Measurements from ENCODE around the gene VAPB. TPM values are rescaled to one million over a fixed set of nuclear protein-coding genes. Genes with fewer than 3 reads are reported as not detected.

Gene VAPB
- total RNA-seq, 4 donors from 2014 or later = 9.4 to 13.0 (median 11.0) TPM

- TF ChIP-seq POLR2A (IDR thresholded peaks at IDR 0.05) = no peak
- TF ChIP-seq, protein P1, sequence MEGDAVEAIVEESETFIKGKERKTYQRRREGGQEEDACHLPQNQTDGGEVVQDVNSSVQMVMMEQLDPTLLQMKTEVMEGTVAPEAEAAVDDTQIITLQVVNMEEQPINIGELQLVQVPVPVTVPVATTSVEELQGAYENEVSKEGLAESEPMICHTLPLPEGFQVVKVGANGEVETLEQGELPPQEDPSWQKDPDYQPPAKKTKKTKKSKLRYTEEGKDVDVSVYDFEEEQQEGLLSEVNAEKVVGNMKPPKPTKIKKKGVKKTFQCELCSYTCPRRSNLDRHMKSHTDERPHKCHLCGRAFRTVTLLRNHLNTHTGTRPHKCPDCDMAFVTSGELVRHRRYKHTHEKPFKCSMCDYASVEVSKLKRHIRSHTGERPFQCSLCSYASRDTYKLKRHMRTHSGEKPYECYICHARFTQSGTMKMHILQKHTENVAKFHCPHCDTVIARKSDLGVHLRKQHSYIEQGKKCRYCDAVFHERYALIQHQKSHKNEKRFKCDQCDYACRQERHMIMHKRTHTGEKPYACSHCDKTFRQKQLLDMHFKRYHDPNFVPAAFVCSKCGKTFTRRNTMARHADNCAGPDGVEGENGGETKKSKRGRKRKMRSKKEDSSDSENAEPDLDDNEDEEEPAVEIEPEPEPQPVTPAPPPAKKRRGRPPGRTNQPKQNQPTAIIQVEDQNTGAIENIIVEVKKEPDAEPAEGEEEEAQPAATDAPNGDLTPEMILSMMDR (IDR thresholded peaks at IDR 0.05) = peak in 1 of 3 donors; percentile 19
- DNase-seq (ENCODE audit: low spot score in 2 of 2) = peak in 1 of 2 donors; percentile 13
- H3K4me3 ChIP-seq (ENCODE audit: low read depth, poor library complexity, severe bottlenecking) = no peak overlapping the region
- WGBS, 2 donors = 76 to 77% methylated on average over 4 of the region's 4 CpGs
- intact Hi-C loops (cut with DNase I; ENCODE audit: low total_unique reads) = no loop called here
These were observed 103.9 kb downstream of the VAPB start for GRCh38 chr20:58492795-58493524.

DNA sequence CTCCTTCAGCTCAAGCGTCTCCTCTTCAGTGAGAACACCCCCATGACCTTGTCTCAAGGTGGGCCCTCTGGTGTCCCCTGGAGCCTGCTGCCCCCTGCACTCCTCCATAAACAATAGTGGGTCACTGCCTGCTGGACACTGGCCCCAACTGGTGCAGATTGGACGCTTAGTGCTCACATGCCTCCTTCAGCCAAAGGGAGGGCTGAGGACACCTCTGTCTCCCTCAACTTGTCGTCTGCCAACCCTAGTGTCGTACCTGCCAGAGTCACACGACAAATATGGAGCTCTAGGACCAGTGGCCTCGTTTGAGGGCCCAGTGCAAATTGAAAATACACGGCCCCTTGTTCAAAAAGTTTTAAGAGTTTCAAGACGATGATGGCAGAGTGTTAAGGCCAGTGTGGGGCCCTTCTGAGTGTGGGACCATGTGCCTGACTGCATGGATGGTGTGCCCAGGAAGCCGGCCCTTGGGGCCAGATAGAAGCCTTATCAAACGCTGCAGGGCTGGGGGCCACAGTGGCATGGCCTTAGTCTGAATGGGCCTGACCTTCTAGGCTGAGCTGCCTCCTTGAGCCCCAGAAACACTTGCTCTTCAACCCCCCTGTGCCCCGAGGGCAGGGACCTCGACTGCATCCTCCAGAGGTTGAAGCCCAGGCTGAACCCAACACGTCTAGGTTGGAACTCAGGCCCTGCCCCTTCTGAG lies 106.0 kb downstream of the VAPB start:
- TF ChIP-seq POLR2A (IDR thresholded peaks at IDR 0.05) = no peak
- TF ChIP-seq, protein P1 (IDR thresholded peaks at IDR 0.05) = no peak
- peak in 1 of 2 donors; percentile 59 for DNase-seq (ENCODE audit: low spot score in 2 of 2)
- 91 to 95% methylated on average over 11 to 13 of the region's 13 CpGs for WGBS, 2 donors
- no peak overlapping the region for H3K4me3 ChIP-seq (ENCODE audit: low read depth, poor library complexity, severe bottlenecking)
- intact Hi-C loops (cut with DNase I; ENCODE audit: low total_unique reads) = no loop called here

- WGBS, 2 donors = 93 to 95% methylated on average over 13 to 14 of the region's 15 CpGs
These were observed 106.8 kb downstream of the VAPB start for GRCh38 chr20:58495623-58496428.

DNA sequence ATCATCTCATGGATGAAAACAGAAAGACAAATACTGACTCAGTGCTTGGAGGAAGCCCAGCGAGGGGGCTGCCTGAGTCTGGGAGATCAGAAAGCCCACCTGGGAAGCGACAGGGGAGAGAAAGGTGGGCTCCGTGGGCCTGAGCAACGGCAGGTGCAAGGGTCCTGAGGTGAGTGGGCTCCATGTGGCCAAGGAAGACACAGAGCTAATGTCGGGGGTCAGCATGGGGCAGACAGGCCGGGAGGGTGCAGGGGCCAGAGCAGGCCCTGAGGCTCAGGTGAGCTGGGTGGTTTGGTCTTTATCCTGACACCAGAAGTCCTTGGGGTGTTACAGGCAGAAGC lies 107.4 kb downstream of the VAPB start:
- intact Hi-C loops (cut with DNase I; ENCODE audit: low total_unique reads) = no loop called here
- TF ChIP-seq, protein P1 (IDR thresholded peaks at IDR 0.05) = no peak
- no peak for TF ChIP-seq POLR2A (IDR thresholded peaks at IDR 0.05)
- WGBS, 2 donors = 92 to 95% methylated on average over 6 of the region's 6 CpGs
- H3K4me3 ChIP-seq (ENCODE audit: low read depth, poor library complexity, severe bottlenecking) = no peak overlapping the region
- DNase-seq (ENCODE audit: low spot score in 2 of 2) = peak in 1 of 2 donors; percentile 61

More at GRCh38 chr20:58495623-58496428, 106.8 kb downstream of the VAPB start:
- intact Hi-C loops (cut with DNase I; ENCODE audit: low total_unique reads) = no loop called here
- no peak overlapping the region for H3K4me3 ChIP-seq (ENCODE audit: low read depth, poor library complexity, severe bottlenecking)
- no peak for TF ChIP-seq POLR2A (IDR thresholded peaks at IDR 0.05)
- TF ChIP-seq, protein P1 (IDR thresholded peaks at IDR 0.05) = no peak
- DNase-seq (ENCODE audit: low spot score in 2 of 2) = peak in 1 of 2 donors; percentile 64

DNA sequence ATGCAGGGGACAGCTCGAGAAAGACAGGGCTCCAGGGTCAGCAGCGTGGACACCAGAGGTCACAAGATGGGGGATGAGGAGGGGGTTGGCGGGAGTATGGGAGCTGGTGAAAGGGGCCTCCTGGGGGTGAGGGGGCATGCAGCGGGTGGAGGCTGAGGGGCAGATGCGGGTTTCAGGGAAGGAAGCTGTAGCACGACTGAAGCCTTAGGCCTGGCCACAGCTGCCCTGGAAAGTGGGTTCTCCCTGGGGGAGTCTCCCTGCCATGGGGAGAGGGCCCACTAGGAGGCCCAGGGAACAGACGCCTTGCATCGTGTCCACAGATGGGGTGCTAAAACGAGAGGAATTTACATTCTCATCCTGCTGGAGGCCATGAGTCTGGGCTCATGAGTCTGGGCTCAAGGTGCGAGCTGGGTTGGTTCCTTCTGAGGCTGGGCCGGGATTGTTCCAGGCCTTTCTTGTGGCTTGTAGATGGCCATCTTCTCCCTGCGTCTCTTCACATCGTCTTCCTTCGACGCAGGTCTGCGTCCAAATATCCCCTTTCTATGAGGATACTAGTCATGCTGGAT lies 108.1 kb downstream of the VAPB start:
- 91 to 92% methylated on average over 16 of the region's 16 CpGs for WGBS, 2 donors
- TF ChIP-seq, protein P1 (IDR thresholded peaks at IDR 0.05) = no peak
- TF ChIP-seq POLR2A (IDR thresholded peaks at IDR 0.05) = no peak
- intact Hi-C loops (cut with DNase I; ENCODE audit: low total_unique reads) = no loop called here
- peak in 1 of 2 donors; percentile 61 for DNase-seq (ENCODE audit: low spot score in 2 of 2)
- H3K4me3 ChIP-seq (ENCODE audit: low read depth, poor library complexity, severe bottlenecking) = no peak overlapping the region

Measured in lower leg skin (tissue), 4 donors.